LNCaP clone FGC (cell line): Measurements from ENCODE around the gene NDUFAF3.

Experiments
- DNase-seq: peaks from one replicate; pipeline ENCODE4 v3.0.0-alpha.2; 2011; ENCODE audit warnings: low read depth
- H3K4me3 ChIP-seq: 2 replicates; pipeline ENCODE4 v1.5.1; 2011; ENCODE audit warnings: mild to moderate bottlenecking, low read depth, low read length, control low read depth
- TF ChIP-seq, protein P1 (sequence below): IDR thresholded peaks from 2 replicates; pipeline ENCODE4 v1.5.1; 2012; ENCODE audit warnings: mild to moderate bottlenecking; ENCODE audit not compliant: control insufficient read depth, insufficient read depth; ENCODE audit errors: extremely low read depth

NDUFAF3 gene

DNA sequence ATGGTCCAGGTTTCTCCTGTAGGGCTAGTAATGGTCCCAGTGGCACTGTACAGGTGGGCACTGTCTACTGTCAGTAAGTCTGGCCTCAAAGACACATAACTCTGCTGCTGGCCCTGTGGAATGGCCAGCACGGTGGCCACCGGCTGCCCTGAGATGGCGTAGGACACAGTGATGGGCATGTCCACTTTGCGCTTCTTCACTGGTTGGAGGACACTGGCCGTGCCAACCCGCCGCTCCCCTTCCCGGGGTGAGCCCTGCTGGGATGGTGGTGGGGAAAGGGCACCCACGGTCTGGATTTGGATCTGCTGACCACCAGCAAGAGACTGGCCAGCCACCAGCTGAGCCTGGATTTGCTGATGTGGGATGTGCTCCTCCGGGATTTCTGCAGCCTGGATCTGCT is 35.3 kb downstream of the NDUFAF3 start:
- DNase-seq, result no peak
- TF ChIP-seq, protein P1, sequence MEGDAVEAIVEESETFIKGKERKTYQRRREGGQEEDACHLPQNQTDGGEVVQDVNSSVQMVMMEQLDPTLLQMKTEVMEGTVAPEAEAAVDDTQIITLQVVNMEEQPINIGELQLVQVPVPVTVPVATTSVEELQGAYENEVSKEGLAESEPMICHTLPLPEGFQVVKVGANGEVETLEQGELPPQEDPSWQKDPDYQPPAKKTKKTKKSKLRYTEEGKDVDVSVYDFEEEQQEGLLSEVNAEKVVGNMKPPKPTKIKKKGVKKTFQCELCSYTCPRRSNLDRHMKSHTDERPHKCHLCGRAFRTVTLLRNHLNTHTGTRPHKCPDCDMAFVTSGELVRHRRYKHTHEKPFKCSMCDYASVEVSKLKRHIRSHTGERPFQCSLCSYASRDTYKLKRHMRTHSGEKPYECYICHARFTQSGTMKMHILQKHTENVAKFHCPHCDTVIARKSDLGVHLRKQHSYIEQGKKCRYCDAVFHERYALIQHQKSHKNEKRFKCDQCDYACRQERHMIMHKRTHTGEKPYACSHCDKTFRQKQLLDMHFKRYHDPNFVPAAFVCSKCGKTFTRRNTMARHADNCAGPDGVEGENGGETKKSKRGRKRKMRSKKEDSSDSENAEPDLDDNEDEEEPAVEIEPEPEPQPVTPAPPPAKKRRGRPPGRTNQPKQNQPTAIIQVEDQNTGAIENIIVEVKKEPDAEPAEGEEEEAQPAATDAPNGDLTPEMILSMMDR, result no peak
- H3K4me3 ChIP-seq, result no peak overlapping the region

DNA sequence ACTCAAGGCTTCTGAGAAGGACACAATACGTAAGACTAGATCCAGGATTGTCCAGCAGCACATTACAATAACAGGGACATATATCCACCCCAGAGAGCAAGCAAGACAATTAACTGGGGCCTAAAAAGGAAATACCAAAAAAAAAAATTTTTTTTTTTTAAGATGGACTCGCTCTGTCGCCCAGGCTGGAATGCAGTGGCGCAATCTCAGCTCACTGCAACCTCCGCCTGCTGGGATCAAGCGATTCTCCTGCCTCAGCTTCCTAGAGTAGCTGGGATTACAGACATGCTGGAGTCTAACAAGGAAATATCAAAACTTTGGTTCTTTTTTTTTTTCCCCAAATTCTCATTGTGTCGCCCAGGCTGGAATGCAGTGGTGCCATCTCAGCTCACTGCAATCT is 36.1 kb downstream of the NDUFAF3 start:
- no peak for DNase-seq
- H3K4me3 ChIP-seq, result no peak overlapping the region
- TF ChIP-seq, protein P1, result no peak
